Psoas muscle (tissue), 8 donors: ENCODE measurements around the gene AGXT. TPM values are rescaled to one million over a fixed set of nuclear protein-coding genes. Genes with fewer than 3 reads are reported as not detected.

Experiments
- ATAC-seq, 4 donors: fragments of 200-7000 bp; cut with Tn5 transposase; one replicate each; pipeline ENCODE4 v1.9.1; 2020; ENCODE audit warnings: moderate library complexity in 3 of 4, mild to moderate bottlenecking in 2 of 4
- DNase-seq, 2 donors: peaks; one replicate each; pipeline ENCODE4 v3.0.0-alpha.2; 2020
- H3K27ac ChIP-seq: fragments of 200-600 bp; one replicate; pipeline ENCODE4 v1.8.0; 2022
- H3K27me3 ChIP-seq, 3 donors: fragments of 200-600 bp in 1 of 3; one replicate each; pipeline versions ENCODE4 v1.6.1 to v1.8.0; 2013 to 2022; ENCODE audit warnings: low read length in 2 of 3, mild to moderate bottlenecking in 2 of 3, moderate library complexity in 1 of 3; ENCODE audit not compliant: insufficient read depth in 3 of 3
- H3K36me3 ChIP-seq, 2 donors: fragments of 200-600 bp in 1 of 2; one replicate each; pipeline versions ENCODE4 v1.6.1 to v1.8.0; 2013 to 2022; ENCODE audit warnings: low read depth in 1 of 2, mild to moderate bottlenecking in 1 of 2, moderate library complexity in 1 of 2; ENCODE audit not compliant: insufficient read depth in 1 of 2
- H3K4me1 ChIP-seq: fragments of 200-600 bp; one replicate; pipeline ENCODE4 v1.8.0; 2022
- H3K4me3 ChIP-seq: fragments of 200-600 bp; one replicate; pipeline ENCODE4 v1.8.0; 2022; ENCODE audit warnings: mild to moderate bottlenecking
- H3K9me3 ChIP-seq: fragments of 200-600 bp; one replicate; pipeline ENCODE4 v1.8.0; 2022
- CTCF ChIP-seq: fragments of 200-600 bp; IDR thresholded peaks from one replicate; pipeline ENCODE4 v1.8.0; 2022; ENCODE audit warnings: antibody characterized with exemption
- WGBS, 3 donors: extraction: QIAGEN DNeasy Blood & Tissue Kit; methylation state at CpG; one replicate each; pipeline versions ENCODE4 v1.1.6 to v1.1.7; 2013; 5-methylcytosine and 5-hydroxymethylcytosine counted together
- intact Hi-C, 2 donors: fragments of 100-400 bp; cut with DNase I; formaldehyde crosslinking; loops; one replicate each; pipeline versions ENCODE4 v1.11.0 to v1.14.2; 2022
- polyA plus RNA-seq, 3 donors: library from polyadenylated mRNA; stranded (reverse); fragments of 200-250 nt; gene quantifications; one replicate each; pipeline ENCODE4 v1.2.3, GENCODE V29; 2013
- total RNA-seq, 4 donors: library from RNA; stranded (reverse); fragmentation: NEBNext Ultra II Directional in 2 of 4; extraction: Animal tissue kit (Norgen Biotek cat#: 25700) in 2 of 4; gene quantifications; one replicate each; pipeline versions ENCODE4 v1.2.1 to v1.2.4, GENCODE V29; 2021 to 2023
- donor health status: healthy with polysubstance abuse.
- donor health status: DM: no; HTN: no; CAD: no; lungs with moderate emphysema.
- donor health status: Bipolar disorder and iron deficiency.
- donor health status: healthy.
- donor health status: DM: yes; HTN: yes; CAD: no.
- donor health status: DM: no; HTN: no; CAD: no.
- donor health status: DM: no; HTN: no; CAD: no.
- donor health status: DM: yes; HTN: yes; CAD: no.

Gene AGXT
- total and polyA plus RNA-seq, 7 donors = 0.11 to 1.3 (median 0.30) TPM; not detected in 4

GRCh38 chr2:240927390-240927781 is 58.8 kb downstream of the AGXT start:
- 93 to 95% (median 94%) methylated on average over 7 of the region's 7 CpGs for WGBS, 3 donors
- TF ChIP-seq CTCF = no peak
- H3K27me3 ChIP-seq = peaks cover 0 to 14% (median 3%) of the 10 kb centered on the region in 3 donors
- H3K9me3 ChIP-seq = no peaks in the 10 kb centered on the region
- intact Hi-C loops = loop anchor here in 1 of 2 donors (5.0 kb wide), 1 partner anchor 60 kb away; no protein-coding TSS in a partner anchor
- H3K27ac ChIP-seq = no peak overlapping the region
- H3K36me3 ChIP-seq = no peaks in the 10 kb centered on the region
- no peak overlapping the region for H3K4me3 ChIP-seq
- ATAC-seq (no peak), DNase-seq (no peak)
- no peaks in the 10 kb centered on the region for H3K4me1 ChIP-seq

- peaks cover 0 to 25% (median 3%) of the 10 kb centered on the region in 3 donors for H3K27me3 ChIP-seq
- intact Hi-C loops = loop anchor here in 1 of 2 donors (5.0 kb wide), 1 partner anchor 59 kb away; no protein-coding TSS in a partner anchor
- H3K27ac ChIP-seq = no peak overlapping the region
- peak in 1 of 2 donors; percentile 19 for DNase-seq
- 91 to 96% (median 94%) methylated on average over 24 of the region's 24 CpGs for WGBS, 3 donors
- H3K4me1 ChIP-seq = no peaks in the 10 kb centered on the region
- TF ChIP-seq CTCF = no peak
- no peaks in the 10 kb centered on the region for H3K9me3 ChIP-seq
- H3K4me3 ChIP-seq = no peak overlapping the region
- no peaks in the 10 kb centered on the region for H3K36me3 ChIP-seq
- ATAC-seq = no peak
Observed at GRCh38 chr2:240928476-240929363, 60.1 kb downstream of the AGXT start.

- intact Hi-C loops = loop anchor here in 1 of 2 donors (5.0 kb wide), 1 partner anchor 58 kb away; no protein-coding TSS in a partner anchor
- H3K27ac ChIP-seq = no peak overlapping the region
- 81 to 87% (median 82%) methylated on average over 10 of the region's 10 CpGs for WGBS, 3 donors
- no peak for TF ChIP-seq CTCF
- DNase-seq = peak in 1 of 2 donors; percentile 16
- H3K4me3 ChIP-seq = no peak overlapping the region
- no peaks in the 10 kb centered on the region for H3K9me3 ChIP-seq
- H3K36me3 ChIP-seq = no peaks in the 10 kb centered on the region
- H3K4me1 ChIP-seq = no peaks in the 10 kb centered on the region
- peaks cover 0 to 31% (median 3%) of the 10 kb centered on the region in 3 donors for H3K27me3 ChIP-seq
- ATAC-seq = no peak
Observed at GRCh38 chr2:240929364-240930095, 60.9 kb downstream of the AGXT start.

Other genes with a start within 250 kb of the AGXT start
- gene GPR35, start 243.3 kb upstream of the AGXT start, total RNA-seq = under 1 TPM; 0.36 to 0.92 (median 0.68) TPM
- gene GPR35, start 243.3 kb upstream of the AGXT start, polyA plus RNA-seq = under 1 TPM; 0.30 to 0.89 (median 0.58) TPM
- gene AQP12B, start 185.9 kb upstream of the AGXT start, total RNA-seq = not detected
- not detected for gene AQP12B, start 185.9 kb upstream of the AGXT start, polyA plus RNA-seq
- gene AQP12A, start 177.0 kb upstream of the AGXT start, total RNA-seq = not detected
- not detected for gene AQP12A, start 177.0 kb upstream of the AGXT start, polyA plus RNA-seq
- 1 to 10 TPM in 1 of 4 donors, under 1 TPM in 1, not detected in 2; 0.18 to 1.2 TPM for gene KIF1A, start 48.6 kb upstream of the AGXT start, total RNA-seq
- under 1 TPM; 0.01 to 0.12 (median 0.10) TPM for gene KIF1A, start 48.6 kb upstream of the AGXT start, polyA plus RNA-seq
- gene MAB21L4, start 27.3 kb downstream of the AGXT start, total RNA-seq = not detected
- gene MAB21L4, start 27.3 kb downstream of the AGXT start, polyA plus RNA-seq = not detected
- not detected for gene CROCC2, start 37.5 kb downstream of the AGXT start, total RNA-seq
- under 1 TPM in 1 of 3 donors, not detected in 2; 0.01 TPM for gene CROCC2, start 37.5 kb downstream of the AGXT start, polyA plus RNA-seq
- 10 to 100 TPM in 2 of 4 donors, 1 to 10 TPM in 2; 8.6 to 36.9 (median 11.1) TPM for gene SNED1, start 129.8 kb downstream of the AGXT start, total RNA-seq
- gene SNED1, start 129.8 kb downstream of the AGXT start, polyA plus RNA-seq = 1 to 10 TPM; 7.8 to 9.2 (median 9.2) TPM
- 10 to 100 TPM; 27.3 to 39.0 (median 32.6) TPM for gene MTERF4, start 233.5 kb downstream of the AGXT start, total RNA-seq
- gene MTERF4, start 233.5 kb downstream of the AGXT start, polyA plus RNA-seq = 10 to 100 TPM; 31.8 to 48.0 (median 32.8) TPM